Measurements from ENCODE around the gene KXD1.

DNA sequence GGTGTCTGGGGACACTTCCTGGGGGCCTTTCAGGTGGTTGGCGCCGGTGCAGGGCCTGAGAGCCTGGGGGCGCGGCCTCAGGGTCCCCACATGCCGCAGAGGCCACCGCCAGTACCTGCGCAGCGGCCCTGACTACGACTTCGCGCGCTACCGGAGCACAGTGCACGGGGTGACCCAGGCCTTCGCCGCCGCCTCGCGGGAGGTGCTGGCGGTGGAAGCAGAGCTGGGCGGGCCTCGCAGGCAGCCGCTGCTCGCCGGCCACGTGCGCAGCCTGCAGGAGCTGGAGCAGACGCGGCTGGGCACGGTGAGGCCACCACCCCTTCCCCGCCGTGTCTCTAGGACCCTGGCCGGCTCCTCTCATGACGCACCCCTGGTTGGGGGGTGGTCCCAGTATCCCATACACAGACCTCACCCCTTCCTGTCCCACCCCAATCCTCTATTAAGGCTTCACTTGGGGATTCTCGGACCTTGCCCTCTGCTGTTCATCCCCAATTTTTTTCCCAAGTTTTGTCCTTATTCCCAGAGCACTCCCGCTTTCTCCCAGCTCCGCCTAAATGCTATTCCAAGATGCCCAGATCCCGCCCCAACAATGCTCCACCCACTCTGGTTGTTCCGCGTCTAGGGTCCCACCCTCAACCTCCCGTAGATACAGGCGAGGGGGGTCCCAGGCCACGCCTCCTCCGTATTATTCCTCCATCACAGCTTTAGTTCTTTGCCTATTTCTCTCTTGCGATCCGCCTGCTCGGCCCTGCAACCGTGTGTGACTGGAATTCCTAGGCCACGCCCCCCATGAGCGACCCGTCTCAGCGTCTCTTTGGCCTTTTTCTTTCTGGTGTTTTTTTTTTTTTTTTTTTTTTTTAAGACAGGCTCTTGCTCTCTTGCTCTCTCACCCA, 32.0 kb downstream of the KXD1 start:
- TF ChIP-seq POLR2A (IDR thresholded peaks at IDR 0.05; ENCODE audit: low read depth, low read length) (no peak; the same call in 1 of the 2 replicates), RAD21 (IDR thresholded peaks at IDR 0.05; ENCODE audit: insufficient read depth, low read depth, low read length) (no peak), POLR2AphosphoS5 (IDR thresholded peaks at IDR 0.05; ENCODE audit: low read length) (no peak), HSF1 (IDR thresholded peaks at IDR 0.05; ENCODE audit: low read depth, low read length) (no peak), IKZF2 (IDR thresholded peaks at IDR 0.05) (peak; percentile 55 to 57; a peak in 3 of 4 replicates), CTCF (IDR thresholded peaks at IDR 0.05 in 2 of 3, conservative IDR thresholded peaks at IDR 0.05 in 1 of 3; ENCODE audit: control insufficient read depth in 2 of 3, extremely low read depth in 1 of 3, insufficient read depth in 1 of 3, low read depth in 3 of 3, low read length in 3 of 3) (peak; percentile 4 to 24 (median 11); a peak in 1 of 6 replicates), STAT1 (conservative IDR thresholded peaks at IDR 0.05) (no peak), TCF7 (IDR thresholded peaks at IDR 0.05; ENCODE audit: borderline replicate concordance) (no peak), BHLHE40 (IDR thresholded peaks at IDR 0.05; ENCODE audit: borderline replicate concordance in 1 of 2, low read depth in 2 of 2, low read length in 1 of 2) (peak; percentile 58 to 92; a peak in 3 of 4 replicates), FOS (IDR thresholded peaks at IDR 0.05; ENCODE audit: borderline replicate concordance, extremely low read depth, insufficient read length) (no peak), PKNOX1 (IDR thresholded peaks at IDR 0.05) (no peak), TBL1XR1 (IDR thresholded peaks at IDR 0.05; ENCODE audit: low read depth, low read length) (no peak)
- TF ChIP-seq, protein P1, sequence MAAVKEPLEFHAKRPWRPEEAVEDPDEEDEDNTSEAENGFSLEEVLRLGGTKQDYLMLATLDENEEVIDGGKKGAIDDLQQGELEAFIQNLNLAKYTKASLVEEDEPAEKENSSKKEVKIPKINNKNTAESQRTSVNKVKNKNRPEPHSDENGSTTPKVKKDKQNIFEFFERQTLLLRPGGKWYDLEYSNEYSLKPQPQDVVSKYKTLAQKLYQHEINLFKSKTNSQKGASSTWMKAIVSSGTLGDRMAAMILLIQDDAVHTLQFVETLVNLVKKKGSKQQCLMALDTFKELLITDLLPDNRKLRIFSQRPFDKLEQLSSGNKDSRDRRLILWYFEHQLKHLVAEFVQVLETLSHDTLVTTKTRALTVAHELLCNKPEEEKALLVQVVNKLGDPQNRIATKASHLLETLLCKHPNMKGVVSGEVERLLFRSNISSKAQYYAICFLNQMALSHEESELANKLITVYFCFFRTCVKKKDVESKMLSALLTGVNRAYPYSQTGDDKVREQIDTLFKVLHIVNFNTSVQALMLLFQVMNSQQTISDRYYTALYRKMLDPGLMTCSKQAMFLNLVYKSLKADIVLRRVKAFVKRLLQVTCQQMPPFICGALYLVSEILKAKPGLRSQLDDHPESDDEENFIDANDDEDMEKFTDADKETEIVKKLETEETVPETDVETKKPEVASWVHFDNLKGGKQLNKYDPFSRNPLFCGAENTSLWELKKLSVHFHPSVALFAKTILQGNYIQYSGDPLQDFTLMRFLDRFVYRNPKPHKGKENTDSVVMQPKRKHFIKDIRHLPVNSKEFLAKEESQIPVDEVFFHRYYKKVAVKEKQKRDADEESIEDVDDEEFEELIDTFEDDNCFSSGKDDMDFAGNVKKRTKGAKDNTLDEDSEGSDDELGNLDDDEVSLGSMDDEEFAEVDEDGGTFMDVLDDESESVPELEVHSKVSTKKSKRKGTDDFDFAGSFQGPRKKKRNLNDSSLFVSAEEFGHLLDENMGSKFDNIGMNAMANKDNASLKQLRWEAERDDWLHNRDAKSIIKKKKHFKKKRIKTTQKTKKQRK (IDR thresholded peaks at IDR 0.05; ENCODE audit: low read depth, low read length), result no peak
- TF ChIP-seq, protein P2, sequence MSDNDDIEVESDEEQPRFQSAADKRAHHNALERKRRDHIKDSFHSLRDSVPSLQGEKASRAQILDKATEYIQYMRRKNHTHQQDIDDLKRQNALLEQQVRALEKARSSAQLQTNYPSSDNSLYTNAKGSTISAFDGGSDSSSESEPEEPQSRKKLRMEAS (IDR thresholded peaks at IDR 0.05; ENCODE audit: low read depth, low read length), result peak; percentile 97
